ENCODE measurements around the gene RAB3C. TPM values are rescaled to one million over a fixed set of nuclear protein-coding genes. Genes with fewer than 3 reads are reported as not detected.
"Not testable (repeated sequence)": the region's sequence is repeated elsewhere in the genome, so short reads cannot be mapped to it uniquely, and the experiment has no call there.

The RAB3C gene
- total RNA-seq, 2 experiments from 2014 or later: not detected

DNA sequence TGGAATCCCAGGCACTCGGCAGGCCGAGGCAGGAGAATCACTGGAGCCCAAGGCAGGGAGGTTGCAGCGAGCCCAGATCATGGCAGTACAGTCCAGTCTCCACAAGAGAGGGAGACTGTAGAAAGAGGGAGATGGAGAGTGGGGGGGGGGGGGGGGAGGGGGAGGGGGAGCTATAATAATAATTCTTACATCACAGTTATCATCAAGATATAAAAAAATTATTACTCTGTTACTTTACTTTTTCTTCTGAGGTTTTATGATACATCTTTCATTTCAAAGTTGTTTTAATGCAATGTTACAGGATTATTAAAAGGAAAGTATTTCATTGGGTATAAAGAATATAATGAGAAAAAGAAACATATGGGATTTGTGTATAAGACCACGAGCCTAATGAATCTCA, 17.8 kb upstream of the RAB3C start:
- ChIA-PET POLR2A (no interaction called here), CTCF (no interaction called here)
- Histone ChIP-seq H3K27ac (ENCODE audit: low read depth in 1 of 2, low read length in 2 of 2) (no peak overlapping the region), H3K27me3 (ENCODE audit: control insufficient read depth in 1 of 2, insufficient read depth in 2 of 2, low read length in 2 of 2) (no peaks in the 10 kb centered on the region), H3K4me3 (ENCODE audit: low read length) (no peak overlapping the region), H3K9me3 (ENCODE audit: control insufficient read depth in 1 of 2, insufficient read depth in 1 of 2, low read length in 2 of 2) (peaks cover 0 to 21% of the 10 kb centered on the region in 2 experiments), H3K4me1 (ENCODE audit: insufficient read depth, low read length) (no peaks in the 10 kb centered on the region), H3K36me3 (ENCODE audit: insufficient read depth, low read length) (no peaks in the 10 kb centered on the region)
- Mint-ChIP-seq H3K27me3 (no peaks in the 10 kb centered on the region), H3K36me3 (ENCODE audit: low read depth) (no peaks in the 10 kb centered on the region), H3K27ac (no peak overlapping the region), H3K4me1 (ENCODE audit: low read depth) (no peaks in the 10 kb centered on the region), H3K9me3 (no peaks in the 10 kb centered on the region), H3K4me3 (no peak overlapping the region)
- no peak for ATAC-seq (ENCODE audit: poor library complexity)
- DNase-seq: no peak
- TF ChIP-seq, protein P1, sequence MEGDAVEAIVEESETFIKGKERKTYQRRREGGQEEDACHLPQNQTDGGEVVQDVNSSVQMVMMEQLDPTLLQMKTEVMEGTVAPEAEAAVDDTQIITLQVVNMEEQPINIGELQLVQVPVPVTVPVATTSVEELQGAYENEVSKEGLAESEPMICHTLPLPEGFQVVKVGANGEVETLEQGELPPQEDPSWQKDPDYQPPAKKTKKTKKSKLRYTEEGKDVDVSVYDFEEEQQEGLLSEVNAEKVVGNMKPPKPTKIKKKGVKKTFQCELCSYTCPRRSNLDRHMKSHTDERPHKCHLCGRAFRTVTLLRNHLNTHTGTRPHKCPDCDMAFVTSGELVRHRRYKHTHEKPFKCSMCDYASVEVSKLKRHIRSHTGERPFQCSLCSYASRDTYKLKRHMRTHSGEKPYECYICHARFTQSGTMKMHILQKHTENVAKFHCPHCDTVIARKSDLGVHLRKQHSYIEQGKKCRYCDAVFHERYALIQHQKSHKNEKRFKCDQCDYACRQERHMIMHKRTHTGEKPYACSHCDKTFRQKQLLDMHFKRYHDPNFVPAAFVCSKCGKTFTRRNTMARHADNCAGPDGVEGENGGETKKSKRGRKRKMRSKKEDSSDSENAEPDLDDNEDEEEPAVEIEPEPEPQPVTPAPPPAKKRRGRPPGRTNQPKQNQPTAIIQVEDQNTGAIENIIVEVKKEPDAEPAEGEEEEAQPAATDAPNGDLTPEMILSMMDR (IDR thresholded peaks at IDR 0.05): no peak
- intact Hi-C loops (cut with DNase I, micrococcal nuclease): no loop called here

DNA sequence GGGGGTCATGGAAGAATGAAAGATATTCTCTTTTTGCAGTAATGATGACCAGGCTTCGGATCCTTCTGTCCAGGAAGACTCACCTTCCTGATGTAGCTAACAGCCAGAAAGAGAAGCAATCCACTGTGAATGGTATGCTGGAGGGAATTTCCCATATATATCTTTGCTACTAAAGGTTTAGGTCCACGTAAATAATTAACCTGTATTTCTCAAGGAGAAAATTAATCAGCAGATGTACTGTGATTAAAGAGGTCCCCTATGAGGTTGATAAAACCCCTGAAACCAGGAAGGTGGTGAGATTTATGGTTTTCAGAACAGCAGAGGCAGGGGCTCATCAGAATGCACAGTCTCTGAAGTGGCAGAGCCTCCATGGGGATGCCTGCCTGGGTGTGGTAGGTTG, 11.4 kb upstream of the RAB3C start:
- intact Hi-C loops (cut with DNase I, micrococcal nuclease): no loop called here
- no peaks in the 10 kb centered on the region for H3K27me3 ChIP-seq (ENCODE audit: control insufficient read depth in 1 of 2, insufficient read depth in 2 of 2, low read length in 2 of 2)
- CTCF ChIA-PET: no interaction called here

DNA sequence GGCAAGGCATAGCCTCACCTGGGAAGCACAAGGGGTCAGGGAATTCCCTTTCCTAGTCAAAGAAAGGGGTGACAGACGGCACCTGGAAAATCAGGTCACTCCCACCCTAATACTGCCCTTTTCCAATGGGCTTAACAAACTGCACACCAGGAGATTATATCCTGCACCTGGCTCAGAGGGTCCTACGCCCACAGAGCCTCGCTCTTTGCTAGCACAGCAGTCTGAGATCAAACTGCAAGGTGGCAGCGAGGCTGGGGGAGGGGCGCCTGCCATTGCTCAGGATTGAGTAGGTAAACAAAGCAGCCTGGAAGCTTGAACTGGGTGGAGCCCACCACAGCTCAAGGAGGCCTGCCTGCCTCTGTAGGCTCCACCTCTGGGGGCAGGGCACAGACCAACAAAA, 9.9 kb upstream of the RAB3C start:
- H3K9me3 Mint-ChIP-seq; H3K4me1 Mint-ChIP-seq (ENCODE audit: low read depth); H3K4me3 Mint-ChIP-seq; H3K27me3 Mint-ChIP-seq; DNase-seq; H3K36me3 ChIP-seq (ENCODE audit: insufficient read depth, low read length); intact Hi-C loops (cut with DNase I, micrococcal nuclease); POLR2A ChIA-PET; H3K4me1 ChIP-seq (ENCODE audit: insufficient read depth, low read length); H3K36me3 Mint-ChIP-seq (ENCODE audit: low read depth); H3K4me3 ChIP-seq (ENCODE audit: low read length); H3K27ac ChIP-seq (ENCODE audit: low read depth in 1 of 2, low read length in 2 of 2); H3K27ac Mint-ChIP-seq; H3K27me3 ChIP-seq (ENCODE audit: control insufficient read depth in 1 of 2, insufficient read depth in 2 of 2, low read length in 2 of 2); ATAC-seq (ENCODE audit: poor library complexity); CTCF ChIA-PET; H3K9me3 ChIP-seq (ENCODE audit: control insufficient read depth in 1 of 2, insufficient read depth in 1 of 2, low read length in 2 of 2): not testable (repeated sequence)

More for the DNA sequence above, 11.4 kb upstream of the RAB3C start:
- Histone ChIP-seq H3K4me1 (ENCODE audit: insufficient read depth, low read length) (no peaks in the 10 kb centered on the region), H3K27ac (ENCODE audit: low read depth in 1 of 2, low read length in 2 of 2) (no peak overlapping the region), H3K9me3 (ENCODE audit: control insufficient read depth in 1 of 2, insufficient read depth in 1 of 2, low read length in 2 of 2) (no peaks in the 10 kb centered on the region), H3K36me3 (ENCODE audit: insufficient read depth, low read length) (no peaks in the 10 kb centered on the region), H3K4me3 (ENCODE audit: low read length) (no peak overlapping the region)
- Mint-ChIP-seq H3K9me3 (peaks cover 3% of the 10 kb centered on the region), H3K4me1 (ENCODE audit: low read depth) (no peaks in the 10 kb centered on the region), H3K27ac (no peak overlapping the region), H3K27me3 (peaks cover 7% of the 10 kb centered on the region), H3K36me3 (ENCODE audit: low read depth) (no peaks in the 10 kb centered on the region), H3K4me3 (no peak overlapping the region)
- TF ChIP-seq, protein P1 (IDR thresholded peaks at IDR 0.05): no peak
- ATAC-seq (ENCODE audit: poor library complexity) (no peak), DNase-seq (no peak)
- POLR2A ChIA-PET: no interaction called here

GRCh38 chr5:58579781-58580180, 3.1 kb upstream of the RAB3C start:
- intact Hi-C loops (cut with DNase I, micrococcal nuclease): no loop called here
- H3K9me3 Mint-ChIP-seq: peaks cover 5% of the 10 kb centered on the region
- TF ChIP-seq, protein P1 (IDR thresholded peaks at IDR 0.05): no peak

More at GRCh38 chr5:58579781-58580180, 3.1 kb upstream of the RAB3C start:
- ATAC-seq (ENCODE audit: poor library complexity) (no peak), DNase-seq (no peak)
- H3K4me3 Mint-ChIP-seq: no peak overlapping the region
- Histone ChIP-seq H3K4me1 (ENCODE audit: insufficient read depth, low read length) (peaks cover 18% of the 10 kb centered on the region), H3K27me3 (ENCODE audit: control insufficient read depth in 1 of 2, insufficient read depth in 2 of 2, low read length in 2 of 2) (peaks cover 22 to 45% of the 10 kb centered on the region in 2 experiments), H3K36me3 (ENCODE audit: insufficient read depth, low read length) (no peaks in the 10 kb centered on the region), H3K27ac (ENCODE audit: low read depth in 1 of 2, low read length in 2 of 2) (no peak overlapping the region), H3K9me3 (ENCODE audit: control insufficient read depth in 1 of 2, insufficient read depth in 1 of 2, low read length in 2 of 2) (peaks cover 0 to 10% of the 10 kb centered on the region in 2 experiments), H3K4me3 (ENCODE audit: low read length) (no peak overlapping the region)
- peaks cover 44% of the 10 kb centered on the region for H3K27me3 Mint-ChIP-seq
- ChIA-PET CTCF (no interaction called here), POLR2A (no interaction called here)
- no peaks in the 10 kb centered on the region for H3K36me3 Mint-ChIP-seq (ENCODE audit: low read depth)
- H3K4me1 Mint-ChIP-seq (ENCODE audit: low read depth): peaks cover 27% of the 10 kb centered on the region
- H3K27ac Mint-ChIP-seq: no peak overlapping the region

Data from CD4-positive, alpha-beta T cell (primary cell).